Hepatocyte (in vitro differentiated cells): Measurements from ENCODE around the gene EPHB1. TPM values are rescaled to one million over a fixed set of nuclear protein-coding genes. Genes with fewer than 3 reads are reported as not detected.

Experiments used
- DNase-seq: peaks from one replicate; pipeline ENCODE4 v3.0.0-alpha.2; 2016; ENCODE audit warnings: low spot score
- H2AFZ ChIP-seq: fragments of 200-600 bp; sonication (generic); 2 replicates; pipeline ENCODE4 v1.6.0; 2016; ENCODE audit warnings: antibody characterized with exemption, mild to moderate bottlenecking
- H3K27ac ChIP-seq: fragments of 200-600 bp; sonication (generic); 2 replicates; pipeline ENCODE4 v1.5.1; 2016; ENCODE audit warnings: mild to moderate bottlenecking
- H3K27me3 ChIP-seq: fragments of 200-600 bp; sonication (generic); 2 replicates; pipeline ENCODE4 v1.6.1; 2016
- H3K36me3 ChIP-seq: fragments of 200-600 bp; sonication (generic); replicated peaks from 2 replicates; pipeline ENCODE4 v1.5.1; 2016; ENCODE audit warnings: low read depth; ENCODE audit not compliant: insufficient read depth
- H3K4me1 ChIP-seq: fragments of 200-600 bp; sonication (generic); 2 replicates; pipeline ENCODE4 v1.5.1; 2016; ENCODE audit warnings: mild to moderate bottlenecking, moderate library complexity; ENCODE audit not compliant: insufficient read depth
- H3K4me2 ChIP-seq: fragments of 200-600 bp; sonication (generic); 2 replicates; pipeline ENCODE4 v1.6.0; 2016
- H3K4me3 ChIP-seq: fragments of 200-600 bp; sonication (generic); 2 replicates; pipeline ENCODE4 v1.5.1; 2016; ENCODE audit warnings: mild to moderate bottlenecking
- H3K79me2 ChIP-seq: fragments of 200-600 bp; sonication (generic); 2 replicates; pipeline ENCODE4 v1.6.0; 2017; ENCODE audit warnings: mild to moderate bottlenecking
- H3K9me2 ChIP-seq: fragments of 200-600 bp; sonication (generic); replicated peaks from 2 replicates; pipeline ENCODE4 v1.6.0; 2017; ENCODE audit warnings: mild to moderate bottlenecking; ENCODE audit not compliant: insufficient read depth
- H3K9me3 ChIP-seq: fragments of 200-600 bp; sonication (generic); 2 replicates; pipeline ENCODE4 v1.5.1; 2016; ENCODE audit warnings: low read depth, mild to moderate bottlenecking
- H4K20me1 ChIP-seq: fragments of 200-600 bp; sonication (generic); 2 replicates; pipeline ENCODE4 v1.6.0; 2016; ENCODE audit warnings: mild to moderate bottlenecking; ENCODE audit not compliant: insufficient read depth, poor library complexity, severe bottlenecking
- CTCF ChIP-seq: fragments of 200-600 bp; sonication (generic); IDR thresholded peaks from 2 replicates; pipeline ENCODE4 v1.5.1; 2016; ENCODE audit warnings: antibody characterized with exemption, mild to moderate bottlenecking; ENCODE audit not compliant: poor library complexity
- EZH2 ChIP-seq: fragments of 200-600 bp; sonication (generic); IDR thresholded peaks from 2 replicates; pipeline ENCODE4 v1.6.1; 2016; ENCODE audit warnings: antibody characterized with exemption, mild to moderate bottlenecking, borderline replicate concordance
- EZH2phosphoT487 ChIP-seq: fragments of 200-600 bp; sonication (generic); IDR thresholded peaks from one replicate; pipeline ENCODE4 v1.6.1; 2018; ENCODE audit warnings: antibody characterized with exemption, mild to moderate bottlenecking, low read depth, moderate library complexity; ENCODE audit not compliant: unreplicated experiment, severe bottlenecking
- WGBS: methylation state at CpG from one replicate; pipeline ENCODE4 v1.1.6; 2016; ENCODE audit warnings: low lambda C conversion rate; ENCODE audit errors: missing lambda C conversion rate; 5-methylcytosine and 5-hydroxymethylcytosine counted together
- polyA plus RNA-seq: library from polyadenylated mRNA; unstranded; fragments of >200 nt; fragmentation: Nextera tagmentation; extraction: Ambion mirVana; gene quantifications from 2 replicates; pipeline ENCODE4 v1.2.1, GENCODE V29; 2016
- total RNA-seq: library from RNA; depleted of rRNA; stranded (reverse); fragments of >200 nt; gene quantifications from 2 replicates; pipeline ENCODE4 v1.2.3, GENCODE V29; 2014

EPHB1 gene
- total and polyA plus RNA-seq, 2 experiments from 2014 or later: 3.3 to 5.6 TPM

- Histone ChIP-seq H2AFZ (peak overlapping the region; percentile 63), H3K27ac (no peak overlapping the region), H4K20me1 (no peaks in the 10 kb centered on the region), H3K9me3 (no peaks in the 10 kb centered on the region), H3K4me3 (peak overlapping the region; percentile 43), H3K79me2 (no peaks in the 10 kb centered on the region), H3K27me3 (peaks cover 60% of the 10 kb centered on the region), H3K4me2 (peak overlapping the region; percentile 93), H3K9me2 (no peaks in the 10 kb centered on the region), H3K4me1 (no peaks in the 10 kb centered on the region), H3K36me3 (no peaks in the 10 kb centered on the region)
- TF ChIP-seq CTCF (no peak), EZH2phosphoT487 (peak; percentile 58), EZH2 (peak; percentile 48)
- peak; percentile 26 for DNase-seq
- 5% methylated on average over 56 of the region's 61 CpGs for WGBS
Observed at GRCh38 chr3:134796281-134797056, 1.4 kb downstream of the EPHB1 start.

GRCh38 chr3:134797057-134797740, 2.1 kb downstream of the EPHB1 start:
- H3K9me3 ChIP-seq: no peaks in the 10 kb centered on the region
- no peak for DNase-seq
- 15% methylated on average over 32 of the region's 33 CpGs for WGBS
- H3K4me1 ChIP-seq: no peaks in the 10 kb centered on the region
- no peaks in the 10 kb centered on the region for H3K79me2 ChIP-seq
- no peak for TF ChIP-seq CTCF
- no peak for TF ChIP-seq EZH2
- TF ChIP-seq EZH2phosphoT487: no peak
- H3K36me3 ChIP-seq: no peaks in the 10 kb centered on the region
- peak overlapping the region; percentile 63 for H2AFZ ChIP-seq
- H3K9me2 ChIP-seq: no peaks in the 10 kb centered on the region
- peak overlapping the region; percentile 93 for H3K4me2 ChIP-seq
- H3K27me3 ChIP-seq: peaks cover 55% of the 10 kb centered on the region
- H3K27ac ChIP-seq: no peak overlapping the region
- no peaks in the 10 kb centered on the region for H4K20me1 ChIP-seq
- peak overlapping the region; percentile 43 for H3K4me3 ChIP-seq

- no peak overlapping the region for H2AFZ ChIP-seq
- H4K20me1 ChIP-seq: no peaks in the 10 kb centered on the region
- H3K36me3 ChIP-seq: no peaks in the 10 kb centered on the region
- no peaks in the 10 kb centered on the region for H3K9me2 ChIP-seq
- WGBS: 64% methylated on average over 13 of the region's 13 CpGs
- TF ChIP-seq CTCF (no peak), EZH2phosphoT487 (no peak)
- no peak for DNase-seq
- H3K79me2 ChIP-seq: no peaks in the 10 kb centered on the region
- peaks cover 48% of the 10 kb centered on the region for H3K27me3 ChIP-seq
- peak overlapping the region; percentile 93 for H3K4me2 ChIP-seq
- H3K4me3 ChIP-seq: no peak overlapping the region
- H3K27ac ChIP-seq: no peak overlapping the region
- no peaks in the 10 kb centered on the region for H3K4me1 ChIP-seq
- no peaks in the 10 kb centered on the region for H3K9me3 ChIP-seq
Observed at GRCh38 chr3:134797741-134798451, 2.8 kb downstream of the EPHB1 start.
